Chondrocyte (in vitro differentiated cells): Measurements from ENCODE around the gene PRKAG2. TPM values are rescaled to one million over a fixed set of nuclear protein-coding genes. Genes with fewer than 3 reads are reported as not detected.

Experiments used
- DNase-seq: peaks from one replicate; pipeline ENCODE4 v3.0.0; 2021; ENCODE audit warnings: mixed read lengths, low spot score
- H3K27ac Mint-ChIP-seq: one replicate; pipeline ENCODE4 v1.8.0; 2021; ENCODE audit warnings: mild to moderate bottlenecking, moderate library complexity, mixed read lengths; ENCODE audit not compliant: unreplicated experiment
- H3K27me3 Mint-ChIP-seq: 2 replicates; pipeline ENCODE4 v1.8.0; 2021; ENCODE audit warnings: low read depth, mixed read lengths
- H3K36me3 Mint-ChIP-seq: 2 replicates; pipeline ENCODE4 v1.8.0; 2021; ENCODE audit warnings: low read depth, mixed read lengths
- H3K4me1 Mint-ChIP-seq: 2 replicates; pipeline ENCODE4 v1.8.0; 2021; ENCODE audit warnings: low read depth, mild to moderate bottlenecking, mixed read lengths
- H3K4me3 Mint-ChIP-seq: one replicate; pipeline ENCODE4 v1.8.0; 2021; ENCODE audit warnings: mild to moderate bottlenecking, moderate library complexity, mixed read lengths; ENCODE audit not compliant: unreplicated experiment
- H3K9me3 Mint-ChIP-seq: 2 replicates; pipeline ENCODE4 v1.8.0; 2021; ENCODE audit warnings: low read depth, mixed read lengths
- CTCF ChIP-seq: fragments of 200-600 bp; sonication (generic); IDR thresholded peaks from 2 replicates; pipeline ENCODE4 v1.5.0; 2021; ENCODE audit warnings: antibody characterized with exemption, mild to moderate bottlenecking, moderate library complexity
- total RNA-seq: library from RNA; stranded (reverse); gene quantifications from 3 replicates; pipeline ENCODE4 v1.2.1, GENCODE V29; 2021

The PRKAG2 gene
- total RNA-seq, 1 donor from 2014 or later = 35.4 TPM

GRCh38 chr7:151720280-151720679 lies 156.6 kb downstream of the PRKAG2 start:
- DNase-seq = no peak
- H3K4me3 Mint-ChIP-seq = no peak overlapping the region
- no peaks in the 10 kb centered on the region for H3K9me3 Mint-ChIP-seq
- H3K27ac Mint-ChIP-seq = no peak overlapping the region
- no peaks in the 10 kb centered on the region for H3K36me3 Mint-ChIP-seq
- peaks cover 5% of the 10 kb centered on the region for H3K27me3 Mint-ChIP-seq
- TF ChIP-seq CTCF = no peak
- H3K4me1 Mint-ChIP-seq = peaks cover 7% of the 10 kb centered on the region

GRCh38 chr7:151719897-151720242 lies 157.0 kb downstream of the PRKAG2 start:
- Mint-ChIP-seq H3K4me1 (peaks cover 4% of the 10 kb centered on the region), H3K27me3 (peaks cover 5% of the 10 kb centered on the region), H3K36me3 (no peaks in the 10 kb centered on the region), H3K4me3 (no peak overlapping the region), H3K27ac (no peak overlapping the region), H3K9me3 (no peaks in the 10 kb centered on the region)
- TF ChIP-seq CTCF = no peak
- no peak for DNase-seq

GRCh38 chr7:151719031-151719896 lies 157.7 kb downstream of the PRKAG2 start:
- no peak overlapping the region for H3K27ac Mint-ChIP-seq
- H3K4me3 Mint-ChIP-seq = no peak overlapping the region
- no peak for DNase-seq
- TF ChIP-seq CTCF = no peak
- H3K36me3 Mint-ChIP-seq = no peaks in the 10 kb centered on the region
- peaks cover 5% of the 10 kb centered on the region for H3K27me3 Mint-ChIP-seq
- peaks cover 4% of the 10 kb centered on the region for H3K4me1 Mint-ChIP-seq
- H3K9me3 Mint-ChIP-seq = no peaks in the 10 kb centered on the region

- DNase-seq = no peak
- Mint-ChIP-seq H3K27me3 (peaks cover 4% of the 10 kb centered on the region), H3K4me1 (peaks cover 4% of the 10 kb centered on the region), H3K4me3 (no peak overlapping the region), H3K27ac (no peak overlapping the region), H3K9me3 (no peaks in the 10 kb centered on the region), H3K36me3 (no peaks in the 10 kb centered on the region)
- TF ChIP-seq CTCF = no peak
These were observed 159.0 kb downstream of the PRKAG2 start for GRCh38 chr7:151717918-151718317.

- no peak overlapping the region for H3K4me3 Mint-ChIP-seq
- peaks cover 4% of the 10 kb centered on the region for H3K4me1 Mint-ChIP-seq
- H3K27me3 Mint-ChIP-seq = peaks cover 2% of the 10 kb centered on the region
- H3K9me3 Mint-ChIP-seq = no peaks in the 10 kb centered on the region
- H3K27ac Mint-ChIP-seq = no peak overlapping the region
- no peak for DNase-seq
- no peak for TF ChIP-seq CTCF
- no peaks in the 10 kb centered on the region for H3K36me3 Mint-ChIP-seq
These were observed 159.5 kb downstream of the PRKAG2 start for GRCh38 chr7:151717415-151717814.
